Neural cell (in vitro differentiated cells): ENCODE measurements around the gene TCP11L1.

Experiments used
- TAF1 ChIP-seq: IDR thresholded peaks from 2 replicates; pipeline ENCODE4 v1.6.1; 2012; ENCODE audit warnings: low read depth
- TF ChIP-seq, protein P1 (sequence below): fragments of 450-650 bp; IDR thresholded peaks from 2 replicates; pipeline ENCODE4 v1.5.1; 2014; ENCODE audit warnings: antibody characterized with exemption, mild to moderate bottlenecking, moderate library complexity; ENCODE audit not compliant: poor library complexity, severe bottlenecking

DNA sequence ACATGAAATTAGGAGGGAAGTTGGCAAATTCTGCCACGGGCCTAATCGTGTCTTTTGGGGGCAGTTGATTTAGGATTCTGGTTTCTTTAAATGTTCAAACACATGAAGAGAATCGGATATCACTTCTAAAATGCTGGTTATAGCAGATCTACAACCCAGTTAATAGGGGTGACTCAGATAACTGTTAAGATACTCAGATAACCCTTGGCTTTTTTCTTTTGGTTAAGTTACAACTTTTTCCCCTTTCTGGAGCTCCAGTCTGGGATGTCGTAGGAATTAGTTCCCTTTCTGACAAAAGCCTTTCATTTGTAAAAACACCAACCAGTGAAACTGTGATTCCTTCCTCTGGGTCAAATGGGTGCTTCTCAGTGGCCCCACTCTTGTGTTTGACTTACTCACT, 22.7 kb upstream of the TCP11L1 start:
- no peak for TF ChIP-seq TAF1
- TF ChIP-seq, protein P1, sequence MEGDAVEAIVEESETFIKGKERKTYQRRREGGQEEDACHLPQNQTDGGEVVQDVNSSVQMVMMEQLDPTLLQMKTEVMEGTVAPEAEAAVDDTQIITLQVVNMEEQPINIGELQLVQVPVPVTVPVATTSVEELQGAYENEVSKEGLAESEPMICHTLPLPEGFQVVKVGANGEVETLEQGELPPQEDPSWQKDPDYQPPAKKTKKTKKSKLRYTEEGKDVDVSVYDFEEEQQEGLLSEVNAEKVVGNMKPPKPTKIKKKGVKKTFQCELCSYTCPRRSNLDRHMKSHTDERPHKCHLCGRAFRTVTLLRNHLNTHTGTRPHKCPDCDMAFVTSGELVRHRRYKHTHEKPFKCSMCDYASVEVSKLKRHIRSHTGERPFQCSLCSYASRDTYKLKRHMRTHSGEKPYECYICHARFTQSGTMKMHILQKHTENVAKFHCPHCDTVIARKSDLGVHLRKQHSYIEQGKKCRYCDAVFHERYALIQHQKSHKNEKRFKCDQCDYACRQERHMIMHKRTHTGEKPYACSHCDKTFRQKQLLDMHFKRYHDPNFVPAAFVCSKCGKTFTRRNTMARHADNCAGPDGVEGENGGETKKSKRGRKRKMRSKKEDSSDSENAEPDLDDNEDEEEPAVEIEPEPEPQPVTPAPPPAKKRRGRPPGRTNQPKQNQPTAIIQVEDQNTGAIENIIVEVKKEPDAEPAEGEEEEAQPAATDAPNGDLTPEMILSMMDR: no peak
